Muscle layer of duodenum (tissue), 2 donors: ENCODE results near the gene IRF2BP1.
A peak's percentile ranks its signal among the peaks of the same experiment; 100 is the strongest.

Source experiments
- H3K27ac ChIP-seq: one replicate; pipeline ENCODE4 v1.7.0; 2013; ENCODE audit warnings: mild to moderate bottlenecking, low read length
- H3K27me3 ChIP-seq: one replicate; pipeline ENCODE4 v1.7.0; 2013; ENCODE audit warnings: low read depth, mild to moderate bottlenecking, control low read depth, low read length
- H3K36me3 ChIP-seq, 2 donors: one replicate each; pipeline ENCODE4 v1.7.0; 2013; ENCODE audit warnings: low read length in 2 of 2, control low read depth in 1 of 2, mild to moderate bottlenecking in 1 of 2; ENCODE audit not compliant: insufficient read depth in 2 of 2, control insufficient read depth in 1 of 2
- H3K4me1 ChIP-seq, 2 donors: one replicate each; pipeline ENCODE4 v1.7.0; 2013; ENCODE audit warnings: low read length in 2 of 2, mild to moderate bottlenecking in 2 of 2, control low read depth in 1 of 2, moderate library complexity in 1 of 2; ENCODE audit not compliant: insufficient read depth in 2 of 2, control insufficient read depth in 1 of 2
- H3K4me3 ChIP-seq, 2 donors: one replicate each; pipeline ENCODE4 v1.7.0; 2013; ENCODE audit warnings: low read length in 2 of 2, low read depth in 1 of 2, mild to moderate bottlenecking in 1 of 2
- H3K9me3 ChIP-seq, 2 donors: one replicate each; pipeline ENCODE4 v1.7.0; 2013; ENCODE audit warnings: low read length in 2 of 2, control low read depth in 1 of 2, mild to moderate bottlenecking in 1 of 2; ENCODE audit not compliant: control insufficient read depth in 1 of 2
- donor health status: healthy.

Gene IRF2BP1

DNA sequence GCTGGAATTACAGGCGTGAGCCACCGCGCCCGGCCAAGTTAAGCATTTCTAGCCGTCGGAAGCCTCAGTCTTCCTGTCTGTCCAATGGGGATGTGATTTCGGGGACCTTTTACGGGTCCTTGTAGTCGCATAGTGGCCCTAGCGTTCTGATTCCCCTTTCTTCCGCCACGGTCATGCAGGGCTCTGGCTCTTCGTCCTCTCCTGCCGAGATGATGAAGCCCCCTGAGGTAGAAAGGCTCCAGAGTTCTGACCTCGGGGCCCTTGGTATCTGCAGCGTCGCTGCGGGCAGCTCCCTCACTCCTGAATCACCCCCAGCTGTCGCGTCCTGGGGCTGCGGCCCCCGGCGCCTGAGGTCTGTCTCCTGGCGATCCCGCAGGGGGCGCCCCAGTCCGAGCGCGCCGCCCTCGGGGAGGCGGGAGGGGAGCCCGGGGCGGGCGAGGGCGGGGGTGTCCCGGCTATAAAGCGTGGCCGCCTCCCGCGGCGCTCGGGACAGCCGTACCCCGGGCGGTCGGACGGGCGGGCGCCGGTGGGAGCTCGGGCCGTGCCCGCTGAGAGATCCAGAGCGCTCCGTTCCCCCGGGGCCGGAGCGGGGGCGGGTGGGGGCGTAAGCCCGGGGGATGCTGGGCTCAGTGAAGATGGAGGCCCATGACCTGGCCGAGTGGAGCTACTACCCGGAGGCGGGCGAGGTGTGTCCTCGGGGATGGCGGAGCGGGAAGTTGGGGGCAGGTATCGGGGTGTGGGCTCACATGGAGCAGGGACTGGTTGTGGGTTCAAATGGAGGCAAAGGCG is 21.9 kb downstream of the IRF2BP1 start, which contains the start of gene FOXA3:
FOXA3 (plus strand) TSS at position 487 of the 789 bp plus-strand sequence; CDS start at position 618, 131 bp downstream.
- no peaks in the 10 kb centered on the region for H3K9me3 ChIP-seq
- H3K27me3 ChIP-seq, result peaks cover 14% of the 10 kb centered on the region
- peaks cover 0 to 4% of the 10 kb centered on the region in 2 donors for H3K36me3 ChIP-seq
- peaks cover 3 to 23% of the 10 kb centered on the region in 2 donors for H3K4me1 ChIP-seq
- H3K4me3 ChIP-seq, result peak within 1 kb of the TSS; percentile 62 to 65
- H3K27ac ChIP-seq, result peak within 1 kb of the TSS; percentile 14

DNA sequence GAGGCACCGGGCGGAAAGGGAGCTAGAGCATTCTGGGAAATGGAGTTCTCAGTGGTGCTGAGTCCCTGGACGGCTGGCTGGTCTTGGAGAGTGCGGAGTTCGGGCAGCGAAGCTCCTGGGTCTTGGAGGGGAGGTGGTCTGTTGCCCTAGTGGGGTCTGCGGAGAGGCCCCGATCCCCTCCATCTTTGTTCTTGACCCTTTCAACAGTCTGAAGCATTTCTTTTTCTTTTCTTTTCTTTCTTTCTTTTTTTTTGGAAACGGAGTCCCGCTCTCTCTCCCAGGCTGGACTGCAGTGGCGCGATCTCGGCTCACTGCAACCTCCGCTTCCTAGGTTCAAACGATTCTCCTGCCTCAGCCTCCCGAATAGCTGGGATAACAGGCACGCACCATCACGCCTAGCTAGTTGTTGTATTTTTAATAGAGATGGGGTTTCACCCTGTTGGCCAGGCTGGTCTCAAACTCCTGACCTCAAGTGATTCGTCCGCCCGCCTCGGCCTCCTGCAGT is 22.6 kb downstream of the IRF2BP1 start:
- Histone ChIP-seq H3K27me3 (peaks cover 14% of the 10 kb centered on the region), H3K4me1 (peaks cover 3 to 23% of the 10 kb centered on the region in 2 donors), H3K4me3 (peak overlapping the region; percentile 62 to 65), H3K9me3 (no peaks in the 10 kb centered on the region), H3K36me3 (peaks cover under 1 to 10% of the 10 kb centered on the region in 2 donors), H3K27ac (no peak overlapping the region)

DNA sequence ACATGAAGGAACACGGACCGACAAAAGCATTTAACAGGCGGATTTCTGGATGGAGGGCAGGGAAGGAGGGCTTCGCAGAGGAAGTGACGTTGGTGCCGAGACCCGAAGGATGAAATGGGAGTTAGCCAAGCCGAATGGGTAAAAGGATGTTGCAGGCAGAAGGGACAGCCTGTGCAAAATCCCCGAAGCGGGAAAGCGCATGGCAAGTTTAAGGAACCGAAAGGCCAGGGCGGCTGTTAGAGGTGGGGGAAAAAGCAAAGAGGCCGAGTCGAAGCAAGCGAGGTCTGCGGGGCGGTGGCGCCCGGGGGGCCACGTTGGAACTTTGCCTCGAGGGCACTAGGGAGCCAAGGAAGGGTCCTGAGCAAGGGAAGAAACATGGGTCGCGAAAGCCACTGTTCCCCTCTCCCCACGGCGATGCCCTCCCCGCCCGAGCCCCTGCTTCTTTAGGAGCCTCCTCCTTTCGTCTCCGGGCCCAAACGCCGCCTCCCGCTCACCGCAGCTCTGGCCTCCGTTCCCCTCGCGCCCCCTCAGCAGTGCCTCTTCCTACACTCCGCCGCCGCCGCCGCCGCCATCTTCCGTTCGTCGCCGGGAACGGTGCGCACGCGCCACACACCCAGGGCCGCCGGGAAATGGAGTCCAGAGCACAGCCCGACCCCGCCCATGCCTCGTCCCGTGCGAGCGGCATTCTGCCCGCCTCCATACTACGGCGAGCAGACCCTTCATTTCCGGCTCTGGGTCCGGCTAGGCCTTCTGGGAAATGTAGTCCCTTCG is 23.2 kb downstream of the IRF2BP1 start, which contains the start of gene SYMPK:
SYMPK (minus strand) TSS at position 584 of the 771 bp plus-strand sequence. CDS start 8,652 bp downstream, outside the sequence.
- H3K4me1 ChIP-seq, result peaks cover 3 to 23% of the 10 kb centered on the region in 2 donors
- H3K27me3 ChIP-seq, result peaks cover 14% of the 10 kb centered on the region
- no peaks in the 10 kb centered on the region for H3K9me3 ChIP-seq
- H3K4me3 ChIP-seq, result peak within 1 kb of the TSS; percentile 65 to 96
- peak within 1 kb of the TSS; percentile 86 for H3K27ac ChIP-seq
- peaks cover 4 to 16% of the 10 kb centered on the region in 2 donors for H3K36me3 ChIP-seq

DNA sequence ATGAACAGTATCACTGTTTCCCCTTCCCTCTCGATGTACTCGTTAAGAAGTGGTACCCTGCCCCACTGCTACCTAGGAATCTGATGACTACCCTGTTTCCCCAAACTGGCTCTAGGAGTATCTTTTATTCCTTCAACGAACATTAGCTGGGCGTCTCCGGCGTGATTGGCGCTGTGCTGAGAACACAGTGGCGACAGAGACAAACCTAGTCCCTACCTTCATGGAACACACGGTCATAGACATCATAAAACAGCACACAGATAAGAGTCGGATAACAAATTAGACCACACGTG is 23.7 kb downstream of the IRF2BP1 start:
- Histone ChIP-seq H3K4me3 (peak overlapping the region; percentile 65 to 96), H3K27ac (peak overlapping the region; percentile 86), H3K27me3 (peaks cover 14% of the 10 kb centered on the region), H3K36me3 (peaks cover 4 to 16% of the 10 kb centered on the region in 2 donors), H3K9me3 (no peaks in the 10 kb centered on the region), H3K4me1 (peaks cover 3 to 23% of the 10 kb centered on the region in 2 donors)

DNA sequence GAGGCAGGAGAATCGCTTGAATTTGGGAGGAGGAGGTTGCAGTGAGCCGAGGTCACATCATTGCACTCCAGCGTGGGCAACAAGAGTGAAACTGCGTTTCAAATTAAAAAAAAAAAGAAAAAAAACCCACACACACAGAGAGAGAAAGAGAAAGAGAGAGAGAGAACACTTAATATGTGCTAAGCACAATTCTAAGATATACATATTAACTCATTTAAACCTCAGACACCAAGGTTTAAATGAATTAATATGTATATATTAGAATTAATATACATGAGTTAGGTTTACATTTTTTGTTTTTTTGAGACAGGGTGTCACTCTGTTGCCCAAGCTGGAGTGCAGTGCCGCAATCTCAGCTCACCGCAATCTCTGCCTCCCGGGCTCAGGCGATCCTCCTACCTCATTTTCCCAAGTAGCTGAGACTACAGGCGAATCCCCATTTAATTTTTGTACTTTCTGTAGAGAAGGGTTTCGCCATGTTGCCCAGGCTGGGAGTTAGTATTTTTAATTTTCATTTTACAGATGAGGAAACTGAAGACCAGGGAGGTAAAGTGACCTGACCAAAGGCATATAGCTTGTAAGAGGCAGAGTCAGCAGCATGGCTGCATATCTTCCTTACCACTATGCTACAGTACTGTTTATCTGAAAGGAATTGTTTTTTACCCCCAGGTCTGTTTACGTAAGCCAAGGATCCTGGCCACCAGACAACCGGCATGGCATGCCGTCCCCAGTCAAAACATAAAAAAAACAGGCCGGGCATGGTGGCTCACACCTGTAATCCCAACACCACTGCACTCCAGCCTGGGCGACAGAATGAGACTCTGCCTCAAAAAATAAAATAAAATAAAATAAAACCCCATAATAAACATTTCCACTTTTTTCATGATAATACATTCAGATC is 25.3 kb downstream of the IRF2BP1 start:
- Histone ChIP-seq H3K4me1 (peaks cover 3 to 23% of the 10 kb centered on the region in 2 donors), H3K36me3 (peaks cover 4 to 16% of the 10 kb centered on the region in 2 donors), H3K4me3 (no peak overlapping the region), H3K9me3 (no peaks in the 10 kb centered on the region), H3K27me3 (peaks cover 14% of the 10 kb centered on the region), H3K27ac (no peak overlapping the region)

DNA sequence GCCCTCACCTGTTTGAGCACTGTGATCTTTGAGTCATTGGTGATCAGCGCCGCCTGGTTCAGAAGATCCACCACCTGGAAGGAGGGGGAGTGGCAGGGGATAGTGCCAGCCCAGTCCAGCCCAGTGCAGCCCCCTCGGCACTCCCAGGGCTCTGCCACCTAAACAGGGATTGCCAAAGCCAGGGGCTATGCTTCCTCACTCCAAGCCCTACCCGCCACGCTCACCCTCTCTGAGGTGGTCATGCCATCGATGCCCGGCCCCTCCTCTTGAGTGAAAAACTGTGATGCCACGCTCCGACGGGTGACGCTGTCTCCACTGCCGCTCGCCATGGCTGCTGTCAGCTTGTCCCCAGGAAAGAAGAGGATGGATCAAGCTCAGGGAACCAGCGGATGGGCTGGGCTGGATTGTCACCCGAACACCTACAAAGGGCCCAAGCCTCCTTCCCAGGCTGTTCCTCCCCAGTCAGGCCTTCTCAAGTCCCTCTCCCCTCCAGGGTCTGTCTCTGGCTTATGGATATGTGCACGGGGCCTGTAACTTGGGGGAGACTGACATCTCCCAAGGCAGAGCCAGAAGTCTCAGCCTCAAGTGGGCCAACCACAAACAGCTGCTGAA is 31.7 kb downstream of the IRF2BP1 start:
- no peaks in the 10 kb centered on the region for H3K9me3 ChIP-seq
- H3K27ac ChIP-seq, result no peak overlapping the region
- no peaks in the 10 kb centered on the region for H3K4me1 ChIP-seq
- no peak overlapping the region for H3K4me3 ChIP-seq
- H3K27me3 ChIP-seq, result no peaks in the 10 kb centered on the region
- peaks cover 32 to 59% of the 10 kb centered on the region in 2 donors for H3K36me3 ChIP-seq

DNA sequence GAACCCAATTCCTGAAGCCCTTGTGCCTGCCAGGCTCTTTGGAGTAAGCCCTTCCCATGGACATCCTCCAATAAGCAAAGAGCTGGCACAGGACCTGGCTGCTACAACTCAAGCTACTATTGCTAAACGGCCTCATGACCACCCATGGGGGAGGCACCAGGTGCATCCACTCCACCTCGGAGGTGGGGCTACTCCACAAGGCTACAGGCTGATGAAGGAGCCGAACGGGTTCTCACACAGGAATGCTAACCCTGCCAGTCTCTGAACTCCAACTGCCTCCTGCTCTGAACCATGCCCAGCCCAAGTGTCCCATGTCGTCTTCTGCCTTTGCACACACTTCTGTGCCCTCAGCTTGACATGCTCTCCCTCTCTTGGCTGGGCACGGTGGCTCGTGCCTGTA is 33.0 kb downstream of the IRF2BP1 start:
- no peaks in the 10 kb centered on the region for H3K4me1 ChIP-seq
- no peak overlapping the region for H3K27ac ChIP-seq
- peaks cover 41 to 61% of the 10 kb centered on the region in 2 donors for H3K36me3 ChIP-seq
- no peaks in the 10 kb centered on the region for H3K27me3 ChIP-seq
- H3K4me3 ChIP-seq, result no peak overlapping the region
- no peaks in the 10 kb centered on the region for H3K9me3 ChIP-seq

DNA sequence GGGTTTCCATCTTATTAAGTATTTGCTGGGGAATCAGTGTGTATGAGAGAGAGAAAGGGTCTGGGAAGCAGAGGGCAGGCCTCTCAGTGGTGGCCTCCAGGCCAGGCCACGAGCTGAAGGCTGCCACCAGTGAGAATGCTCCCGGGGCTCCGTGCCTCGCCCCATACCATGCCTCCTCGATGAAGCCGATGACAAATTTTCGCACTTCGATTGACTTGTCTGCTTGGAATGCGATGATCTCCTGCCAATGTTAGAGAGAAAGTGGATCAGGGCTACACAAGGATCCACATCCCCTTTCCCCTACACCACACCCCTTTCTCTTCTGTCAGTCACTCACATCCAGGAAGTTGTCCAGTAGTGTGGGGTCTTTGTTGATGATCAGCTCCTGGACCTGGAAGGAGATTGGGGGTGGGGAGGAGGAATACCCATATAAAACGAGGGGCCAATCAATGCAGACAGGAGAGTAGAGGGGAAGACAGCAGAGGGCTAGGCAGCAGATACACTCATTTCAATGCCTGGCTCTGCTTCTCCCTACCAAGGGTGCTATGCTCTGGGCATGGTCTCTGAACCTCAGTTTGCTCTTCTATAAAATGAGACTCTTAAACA is 33.7 kb downstream of the IRF2BP1 start:
- Histone ChIP-seq H3K27ac (no peak overlapping the region), H3K36me3 (peaks cover 48 to 66% of the 10 kb centered on the region in 2 donors)

DNA sequence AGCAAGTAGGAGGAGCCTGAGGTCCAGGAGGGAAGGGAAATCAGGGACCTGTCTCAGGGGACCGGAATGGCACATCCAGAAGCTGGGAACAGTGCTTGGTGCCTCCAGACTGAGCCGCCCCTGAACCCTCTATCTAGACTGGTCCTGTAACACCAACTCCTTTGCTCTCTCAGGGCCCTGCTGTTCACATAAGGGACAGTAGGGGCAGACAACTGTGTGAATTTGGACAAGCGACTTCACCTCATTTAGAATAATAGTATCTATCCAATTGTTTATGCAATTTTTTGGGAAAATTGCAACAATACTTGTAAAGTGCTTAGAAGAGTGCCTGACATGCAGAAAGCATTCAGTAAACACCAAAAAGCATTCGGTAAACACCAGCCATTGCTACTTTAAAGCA is 37.0 kb downstream of the IRF2BP1 start:
- no peak overlapping the region for H3K27ac ChIP-seq
- no peaks in the 10 kb centered on the region for H3K4me1 ChIP-seq
- no peaks in the 10 kb centered on the region for H3K9me3 ChIP-seq
- no peak overlapping the region for H3K4me3 ChIP-seq
- H3K36me3 ChIP-seq, result peaks cover 59 to 85% of the 10 kb centered on the region in 2 donors
- H3K27me3 ChIP-seq, result no peaks in the 10 kb centered on the region

More for the DNA sequence above, 33.7 kb downstream of the IRF2BP1 start:
- Histone ChIP-seq H3K9me3 (no peaks in the 10 kb centered on the region), H3K4me3 (no peak overlapping the region), H3K4me1 (no peaks in the 10 kb centered on the region), H3K27me3 (no peaks in the 10 kb centered on the region)

DNA sequence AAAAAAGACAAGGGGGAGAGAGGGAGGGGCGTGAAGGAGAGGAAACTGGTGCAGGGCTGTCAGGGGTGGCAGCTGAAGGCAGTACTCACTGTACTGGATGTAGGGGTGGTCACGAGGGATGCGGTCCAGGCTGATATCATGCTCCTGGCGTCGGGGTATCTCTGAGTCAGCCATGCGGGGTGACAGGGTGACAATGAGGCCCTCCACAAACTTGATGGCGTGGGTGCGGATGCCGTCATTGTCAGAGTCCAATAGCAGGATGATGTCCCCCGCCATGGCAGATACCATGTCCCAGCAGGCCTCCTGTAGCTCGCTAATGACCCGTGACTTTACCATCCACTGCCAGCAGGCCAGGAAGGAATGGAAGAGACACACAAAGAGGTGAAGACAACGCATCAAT is 38.3 kb downstream of the IRF2BP1 start:
- Histone ChIP-seq H3K4me3 (no peak overlapping the region), H3K27me3 (no peaks in the 10 kb centered on the region), H3K9me3 (no peaks in the 10 kb centered on the region), H3K4me1 (no peaks in the 10 kb centered on the region), H3K36me3 (peaks cover 62 to 86% of the 10 kb centered on the region in 2 donors), H3K27ac (no peak overlapping the region)
